ENCODE measurements around the gene FOXB2. TPM values are rescaled to one million over a fixed set of nuclear protein-coding genes. Genes with fewer than 3 reads are reported as not detected.

FOXB2 gene
- total RNA-seq, 1 donor from 2014 or later: not detected

GRCh38 chr9:77000330-77000729 is 19.1 kb upstream of the FOXB2 start:
- intact Hi-C loops (cut with DNase I): no loop called here
- H3K9me3 ChIP-seq: no peaks in the 10 kb centered on the region
- no peaks in the 10 kb centered on the region for H3K4me1 ChIP-seq
- no peak overlapping the region for H3K27ac ChIP-seq
- H3K27me3 ChIP-seq (ENCODE audit: low read depth): no peaks in the 10 kb centered on the region
- DNase-seq (no peak), ATAC-seq (no peak)
- no peak overlapping the region for H3K4me3 ChIP-seq
- H3K36me3 ChIP-seq: no peaks in the 10 kb centered on the region
- no peak for TF ChIP-seq CTCF (IDR thresholded peaks at IDR 0.05)

- no peaks in the 10 kb centered on the region for H3K36me3 ChIP-seq
- DNase-seq: no peak
- peaks cover 4% of the 10 kb centered on the region for H3K27me3 ChIP-seq (ENCODE audit: low read depth)
- intact Hi-C loops (cut with DNase I): no loop called here
- ATAC-seq: no peak
- no peak for TF ChIP-seq CTCF (IDR thresholded peaks at IDR 0.05)
- no peaks in the 10 kb centered on the region for H3K4me1 ChIP-seq
- H3K9me3 ChIP-seq: no peaks in the 10 kb centered on the region
- no peak overlapping the region for H3K27ac ChIP-seq
- no peak overlapping the region for H3K4me3 ChIP-seq
Measured at GRCh38 chr9:77003366-77003765, 16.1 kb upstream of the FOXB2 start.

GRCh38 chr9:77005216-77005615 is 14.2 kb upstream of the FOXB2 start:
- no peak overlapping the region for H3K4me3 ChIP-seq
- no peaks in the 10 kb centered on the region for H3K4me1 ChIP-seq
- intact Hi-C loops (cut with DNase I): no loop called here
- no peaks in the 10 kb centered on the region for H3K9me3 ChIP-seq
- no peak overlapping the region for H3K27ac ChIP-seq
- H3K27me3 ChIP-seq (ENCODE audit: low read depth): peaks cover 19% of the 10 kb centered on the region
- TF ChIP-seq CTCF (IDR thresholded peaks at IDR 0.05): no peak
- no peaks in the 10 kb centered on the region for H3K36me3 ChIP-seq
- DNase-seq (no peak), ATAC-seq (no peak)

- Histone ChIP-seq H3K27me3 (ENCODE audit: low read depth) (peaks cover 72% of the 10 kb centered on the region), H3K4me3 (no peak overlapping the region)
- DNase-seq: no peak
Measured at GRCh38 chr9:77010527-77010926, 8.9 kb upstream of the FOXB2 start.

GRCh38 chr9:77011973-77012821 is 7.3 kb upstream of the FOXB2 start:
- intact Hi-C loops (cut with DNase I): no loop called here
- Histone ChIP-seq H3K4me3 (peak overlapping the region; percentile 14), H3K27me3 (ENCODE audit: low read depth) (peaks cover 89% of the 10 kb centered on the region), H3K4me1 (peaks cover 18% of the 10 kb centered on the region), H3K9me3 (no peaks in the 10 kb centered on the region), H3K27ac (no peak overlapping the region), H3K36me3 (no peaks in the 10 kb centered on the region)
- peak; percentile 85 for TF ChIP-seq CTCF (IDR thresholded peaks at IDR 0.05)
- DNase-seq: peak; percentile 70
- ATAC-seq: peak; percentile 67 to 77

More at GRCh38 chr9:77010527-77010926, 8.9 kb upstream of the FOXB2 start:
- no peaks in the 10 kb centered on the region for H3K36me3 ChIP-seq
- TF ChIP-seq CTCF (IDR thresholded peaks at IDR 0.05): no peak
- intact Hi-C loops (cut with DNase I): no loop called here
- H3K9me3 ChIP-seq: no peaks in the 10 kb centered on the region
- H3K4me1 ChIP-seq: peaks cover 18% of the 10 kb centered on the region
- no peak for ATAC-seq
- no peak overlapping the region for H3K27ac ChIP-seq

Measured in lower lobe of right lung (tissue), 2 donors.